ENCODE measurements around the gene CAND1.

DNA sequence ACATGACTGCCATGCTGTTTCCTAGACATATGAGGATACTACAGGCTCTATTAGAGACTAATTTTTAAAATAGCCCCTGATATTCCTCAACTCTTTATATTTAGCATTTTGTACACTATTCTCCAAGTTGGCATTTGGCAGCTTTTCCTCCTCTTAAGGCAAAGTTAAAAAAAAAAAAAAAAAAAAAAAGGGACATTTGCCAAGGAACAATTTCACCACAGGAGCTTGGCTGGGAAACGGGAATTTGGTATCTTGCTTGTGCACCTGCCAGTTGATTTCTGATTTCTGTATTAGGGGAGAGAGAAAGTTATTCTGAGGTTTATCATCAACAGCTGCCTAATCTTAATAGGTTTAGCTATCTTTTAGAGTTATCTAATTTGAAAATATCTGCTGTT lies 87.2 kb downstream of the CAND1 start:
- TF ChIP-seq, protein P1, sequence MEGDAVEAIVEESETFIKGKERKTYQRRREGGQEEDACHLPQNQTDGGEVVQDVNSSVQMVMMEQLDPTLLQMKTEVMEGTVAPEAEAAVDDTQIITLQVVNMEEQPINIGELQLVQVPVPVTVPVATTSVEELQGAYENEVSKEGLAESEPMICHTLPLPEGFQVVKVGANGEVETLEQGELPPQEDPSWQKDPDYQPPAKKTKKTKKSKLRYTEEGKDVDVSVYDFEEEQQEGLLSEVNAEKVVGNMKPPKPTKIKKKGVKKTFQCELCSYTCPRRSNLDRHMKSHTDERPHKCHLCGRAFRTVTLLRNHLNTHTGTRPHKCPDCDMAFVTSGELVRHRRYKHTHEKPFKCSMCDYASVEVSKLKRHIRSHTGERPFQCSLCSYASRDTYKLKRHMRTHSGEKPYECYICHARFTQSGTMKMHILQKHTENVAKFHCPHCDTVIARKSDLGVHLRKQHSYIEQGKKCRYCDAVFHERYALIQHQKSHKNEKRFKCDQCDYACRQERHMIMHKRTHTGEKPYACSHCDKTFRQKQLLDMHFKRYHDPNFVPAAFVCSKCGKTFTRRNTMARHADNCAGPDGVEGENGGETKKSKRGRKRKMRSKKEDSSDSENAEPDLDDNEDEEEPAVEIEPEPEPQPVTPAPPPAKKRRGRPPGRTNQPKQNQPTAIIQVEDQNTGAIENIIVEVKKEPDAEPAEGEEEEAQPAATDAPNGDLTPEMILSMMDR (IDR thresholded peaks at IDR 0.05): no peak
- TF ChIP-seq POLR2A (IDR thresholded peaks at IDR 0.05): no peak
